Sigmoid colon (tissue), 3 donors: ENCODE results near the gene HSH2D.

ENCODE experiments used
- CTCF ChIP-seq, 4 experiments: fragments of 450-650 bp in 3 of 4; fragments of 200-600 bp in 1 of 4; IDR thresholded peaks; one replicate each; pipeline ENCODE4 v1.5.1; 2016 to 2019; ENCODE audit warnings: antibody characterized with exemption in 4 of 4, mild to moderate bottlenecking in 3 of 4, moderate library complexity in 2 of 4
- POLR2A ChIP-seq, 2 donors: fragments of 450-650 bp; IDR thresholded peaks; one replicate each; pipeline ENCODE4 v1.6.1; 2016; ENCODE audit warnings: antibody characterized with exemption in 2 of 2, mild to moderate bottlenecking in 2 of 2, moderate library complexity in 2 of 2

- no peak for TF ChIP-seq POLR2A (IDR thresholded peaks at IDR 0.05)
- no peak for TF ChIP-seq CTCF (IDR thresholded peaks at IDR 0.05)
Observed at GRCh38 chr19:16198370-16198651, 54.8 kb downstream of the HSH2D start.
